K562 (cell line): Measurements from ENCODE around the gene GRK3.

ENCODE experiments used
- GABPA ChIP-seq: fragments of 200-800 bp; sonication (Bioruptor generic); conservative IDR thresholded peaks from 2 replicates; pipeline ENCODE4 v1.6.1; 2016; ENCODE audit warnings: low read depth, missing genetic modification characterization, missing compliant biosample characterization
- SETDB1 ChIP-seq: IDR thresholded peaks from one replicate; pipeline ENCODE4 v1.6.1; 2012; ENCODE audit warnings: low read length, control low read depth, inconsistent platforms
- WHSC1 ChIP-seq: IDR thresholded peaks from one replicate; pipeline ENCODE4 v1.6.1; 2012; ENCODE audit warnings: low read length, control low read depth, inconsistent platforms

GRCh38 chr22:25772288-25772687, 207.8 kb downstream of the GRK3 start:
- TF ChIP-seq SETDB1: no peak
- no peak for TF ChIP-seq WHSC1
- TF ChIP-seq GABPA: no peak
